Measurements from ENCODE around the gene PTPRM.

GRCh38 chr18:8242151-8242696 lies 675.1 kb downstream of the PTPRM start:
- no peak for TF ChIP-seq CTCF (IDR thresholded peaks at IDR 0.05)
- TF ChIP-seq POLR2A (IDR thresholded peaks at IDR 0.05), result no peak
